GM23338 (cell line): ENCODE results near the gene LRCH3. TPM values are rescaled to one million over a fixed set of nuclear protein-coding genes. Genes with fewer than 3 reads are reported as not detected.
A peak's percentile ranks its signal among the peaks of the same experiment; 100 is the strongest.

Experiments used
- ATAC-seq: fragments of 200-7000 bp; cut with Tn5 transposase; 3 replicates; pipeline ENCODE4 v1.9.1; 2020
- DNase-seq: peaks from one replicate; pipeline ENCODE4 v3.0.0-alpha.2; 2015; ENCODE audit warnings: low spot score
- H2AFZ ChIP-seq: fragments of 200-600 bp; sonication (generic); 2 replicates; pipeline ENCODE4 v1.8.0; 2016; ENCODE audit warnings: antibody characterized with exemption, mild to moderate bottlenecking, moderate library complexity
- H3F3A ChIP-seq: fragments of 200-600 bp; sonication (generic); replicated peaks from 2 replicates; pipeline ENCODE4 v1.8.0; 2017; ENCODE audit warnings: antibody characterized with exemption, mixed run types, low read depth
- H3K27ac ChIP-seq: fragments of 200-600 bp; sonication (generic); 2 replicates; pipeline ENCODE4 v1.6.1; 2016; ENCODE audit warnings: low read depth
- H3K27me3 ChIP-seq: fragments of 200-600 bp; sonication (generic); 2 replicates; pipeline ENCODE4 v1.8.0; 2016; ENCODE audit warnings: mild to moderate bottlenecking, mixed run types, moderate library complexity; ENCODE audit not compliant: insufficient read depth
- H3K36me3 ChIP-seq: fragments of 200-600 bp; sonication (generic); 2 replicates; pipeline ENCODE4 v1.8.0; 2016; ENCODE audit warnings: mild to moderate bottlenecking; ENCODE audit not compliant: insufficient read depth
- H3K4me1 ChIP-seq: fragments of 200-600 bp; sonication (generic); 2 replicates; pipeline ENCODE4 v1.8.0; 2016; ENCODE audit warnings: mild to moderate bottlenecking, moderate library complexity; ENCODE audit not compliant: insufficient read depth
- H3K4me2 ChIP-seq: fragments of 200-600 bp; sonication (generic); 2 replicates; pipeline ENCODE4 v1.7.1; 2017; ENCODE audit warnings: mixed run types
- H3K4me3 ChIP-seq: fragments of 200-600 bp; sonication (generic); 2 replicates; pipeline ENCODE4 v1.6.1; 2016; ENCODE audit warnings: mixed run types
- H3K79me2 ChIP-seq: fragments of 200-600 bp; sonication (generic); replicated peaks from 2 replicates; pipeline ENCODE4 v1.8.0; 2017; ENCODE audit warnings: mild to moderate bottlenecking; ENCODE audit not compliant: insufficient read depth
- H3K9me2 ChIP-seq: fragments of 200-600 bp; sonication (generic); 2 replicates; pipeline ENCODE4 v1.8.0; 2017; ENCODE audit not compliant: insufficient read depth
- H4K20me1 ChIP-seq: fragments of 200-600 bp; sonication (generic); replicated peaks from 2 replicates; pipeline ENCODE4 v1.8.0; 2017; ENCODE audit warnings: mild to moderate bottlenecking; ENCODE audit not compliant: insufficient read depth
- H3K27ac Mint-ChIP-seq: 2 replicates; pipeline ENCODE4 v1.8.0; 2020; ENCODE audit warnings: inconsistent platforms, mild to moderate bottlenecking, moderate library complexity, mixed read lengths
- H3K27me3 Mint-ChIP-seq: 3 replicates; pipeline ENCODE4 v1.8.0; 2022; ENCODE audit warnings: low read depth, mild to moderate bottlenecking, moderate library complexity, mixed read lengths, inconsistent platforms; ENCODE audit not compliant: insufficient read depth, poor library complexity
- H3K36me3 Mint-ChIP-seq: 3 replicates; pipeline ENCODE4 v1.8.0; 2021; ENCODE audit warnings: low read depth, mild to moderate bottlenecking, inconsistent platforms, moderate library complexity, mixed read lengths
- H3K4me1 Mint-ChIP-seq: 3 replicates; pipeline ENCODE4 v1.8.0; 2020; ENCODE audit warnings: mild to moderate bottlenecking, inconsistent platforms, mixed read lengths
- H3K4me3 Mint-ChIP-seq: 3 replicates; pipeline ENCODE4 v1.8.0; 2021; ENCODE audit warnings: moderate library complexity, mild to moderate bottlenecking, inconsistent platforms, mixed read lengths
- H3K9me3 Mint-ChIP-seq: 3 replicates; pipeline ENCODE4 v1.8.0; 2020; ENCODE audit warnings: moderate library complexity, mild to moderate bottlenecking, inconsistent platforms, mixed read lengths
- CREB1 ChIP-seq: fragments of 250-450 bp; sonication (Bioruptor Pico); IDR thresholded peaks from 2 replicates; pipeline ENCODE4 v1.5.0; 2020; ENCODE audit warnings: low read depth, mild to moderate bottlenecking, moderate library complexity
- ETS1 ChIP-seq: IDR thresholded peaks from 2 replicates; pipeline ENCODE4 v1.6.1; 2016; ENCODE audit warnings: antibody characterized with exemption
- EZH2 ChIP-seq: fragments of 200-600 bp; sonication (generic); IDR thresholded peaks from one replicate; pipeline ENCODE4 v1.8.0; 2017; ENCODE audit warnings: antibody characterized with exemption, mild to moderate bottlenecking, low read depth; ENCODE audit not compliant: unreplicated experiment
- EZH2phosphoT487 ChIP-seq: fragments of 200-600 bp; sonication (generic); IDR thresholded peaks from one replicate; pipeline ENCODE4 v1.8.1; 2018; ENCODE audit warnings: antibody characterized with exemption; ENCODE audit not compliant: unreplicated experiment
- NANOG ChIP-seq: IDR thresholded peaks from 2 replicates; pipeline ENCODE4 v1.6.1; 2016; ENCODE audit warnings: antibody characterized with exemption, borderline replicate concordance
- POLR2AphosphoS5 ChIP-seq: IDR thresholded peaks from 2 replicates; pipeline ENCODE4 v1.6.1; 2016; ENCODE audit warnings: antibody characterized with exemption, low read depth
- STAT1 ChIP-seq: IDR thresholded peaks from one replicate; pipeline ENCODE4 v1.6.1; 2016; ENCODE audit warnings: antibody characterized with exemption; ENCODE audit not compliant: unreplicated experiment
- ZNF114 ChIP-seq: fragments of 250-450 bp; sonication (Bioruptor Pico); IDR thresholded peaks from 2 replicates; pipeline ENCODE4 v1.5.0; 2020; ENCODE audit warnings: mild to moderate bottlenecking, moderate library complexity
- ZNF331 ChIP-seq: fragments of 250-450 bp; sonication (Bioruptor Pico); IDR thresholded peaks from 2 replicates; pipeline ENCODE4 v1.5.0; 2020; ENCODE audit warnings: low read depth, mild to moderate bottlenecking, moderate library complexity
- polyA plus RNA-seq: library from polyadenylated mRNA; unstranded; fragments of >200 nt; fragmentation: Nextera tagmentation; extraction: Ambion mirVana; gene quantifications from 2 replicates; pipeline ENCODE4 v1.2.1, GENCODE V29; 2016
- total RNA-seq: library from RNA; depleted of rRNA; stranded (reverse); fragments of >200 nt; shearing (Covaris generic); gene quantifications from 2 replicates; pipeline ENCODE4 v1.2.3, GENCODE V29; 2014
- TF ChIP-seq, protein P1 (sequence below): IDR thresholded peaks from one replicate; pipeline ENCODE4 v1.6.1; 2018; ENCODE audit warnings: antibody characterized with exemption; ENCODE audit not compliant: unreplicated experiment

LRCH3 gene
- total and polyA plus RNA-seq, 2 experiments from 2014 or later, result 22.9 to 60.0 TPM

- peak; percentile 83 for DNase-seq
- H3K36me3 Mint-ChIP-seq, result no peaks in the 10 kb centered on the region; the same call in 2 of the 3 replicates
- TF ChIP-seq STAT1 (no peak), CREB1 (CRISPR knock-in tag) (no peak), POLR2AphosphoS5 (no peak), ETS1 (no peak), EZH2phosphoT487 (no peak)
- TF ChIP-seq, protein P1, sequence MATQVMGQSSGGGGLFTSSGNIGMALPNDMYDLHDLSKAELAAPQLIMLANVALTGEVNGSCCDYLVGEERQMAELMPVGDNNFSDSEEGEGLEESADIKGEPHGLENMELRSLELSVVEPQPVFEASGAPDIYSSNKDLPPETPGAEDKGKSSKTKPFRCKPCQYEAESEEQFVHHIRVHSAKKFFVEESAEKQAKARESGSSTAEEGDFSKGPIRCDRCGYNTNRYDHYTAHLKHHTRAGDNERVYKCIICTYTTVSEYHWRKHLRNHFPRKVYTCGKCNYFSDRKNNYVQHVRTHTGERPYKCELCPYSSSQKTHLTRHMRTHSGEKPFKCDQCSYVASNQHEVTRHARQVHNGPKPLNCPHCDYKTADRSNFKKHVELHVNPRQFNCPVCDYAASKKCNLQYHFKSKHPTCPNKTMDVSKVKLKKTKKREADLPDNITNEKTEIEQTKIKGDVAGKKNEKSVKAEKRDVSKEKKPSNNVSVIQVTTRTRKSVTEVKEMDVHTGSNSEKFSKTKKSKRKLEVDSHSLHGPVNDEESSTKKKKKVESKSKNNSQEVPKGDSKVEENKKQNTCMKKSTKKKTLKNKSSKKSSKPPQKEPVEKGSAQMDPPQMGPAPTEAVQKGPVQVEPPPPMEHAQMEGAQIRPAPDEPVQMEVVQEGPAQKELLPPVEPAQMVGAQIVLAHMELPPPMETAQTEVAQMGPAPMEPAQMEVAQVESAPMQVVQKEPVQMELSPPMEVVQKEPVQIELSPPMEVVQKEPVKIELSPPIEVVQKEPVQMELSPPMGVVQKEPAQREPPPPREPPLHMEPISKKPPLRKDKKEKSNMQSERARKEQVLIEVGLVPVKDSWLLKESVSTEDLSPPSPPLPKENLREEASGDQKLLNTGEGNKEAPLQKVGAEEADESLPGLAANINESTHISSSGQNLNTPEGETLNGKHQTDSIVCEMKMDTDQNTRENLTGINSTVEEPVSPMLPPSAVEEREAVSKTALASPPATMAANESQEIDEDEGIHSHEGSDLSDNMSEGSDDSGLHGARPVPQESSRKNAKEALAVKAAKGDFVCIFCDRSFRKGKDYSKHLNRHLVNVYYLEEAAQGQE, result no peak
- peaks cover 13% of the 10 kb centered on the region; the same call in 1 of the 2 replicates for H3F3A ChIP-seq
- peaks cover 25% of the 10 kb centered on the region for H3K4me1 ChIP-seq
- H2AFZ ChIP-seq, result peak overlapping the region; percentile 95
- H3K4me1 Mint-ChIP-seq, result peaks cover 21% of the 10 kb centered on the region
- H3K79me2 ChIP-seq, result peaks cover 33% of the 10 kb centered on the region
- H3K36me3 ChIP-seq, result no peaks in the 10 kb centered on the region
- 0 out of 2 replicates have a peak, but pooled peaks cover 5% of the 10 kb centered on the region for H4K20me1 ChIP-seq
- H3K27me3 Mint-ChIP-seq, result peaks cover 23% of the 10 kb centered on the region
- H3K27ac Mint-ChIP-seq, result no peak overlapping the region
- peak overlapping the region; percentile 94 for H3K4me3 Mint-ChIP-seq
- peak overlapping the region; percentile 95 for H3K4me2 ChIP-seq
- peaks cover 54% of the 10 kb centered on the region for H3K27me3 ChIP-seq
- peak overlapping the region; percentile 91 for H3K4me3 ChIP-seq
- H3K27ac ChIP-seq, result no peak overlapping the region
- H3K9me3 Mint-ChIP-seq, result no peaks in the 10 kb centered on the region
- H3K9me2 ChIP-seq, result no peaks in the 10 kb centered on the region
- peak; percentile 79 for ATAC-seq
Observed at GRCh38 chr3:197750396-197750831, 40.6 kb upstream of the LRCH3 start.

GRCh38 chr3:197750858-197751737 lies 40.0 kb upstream of the LRCH3 start:
- peaks cover 54% of the 10 kb centered on the region for H3K27me3 ChIP-seq
- Mint-ChIP-seq H3K27ac (no peak overlapping the region), H3K36me3 (no peaks in the 10 kb centered on the region; the same call in 2 of the 3 replicates), H3K9me3 (no peaks in the 10 kb centered on the region), H3K4me3 (peak overlapping the region; percentile 94), H3K4me1 (peaks cover 21% of the 10 kb centered on the region), H3K27me3 (peaks cover 23% of the 10 kb centered on the region)
- 0 out of 2 replicates have a peak, but pooled peaks cover 5% of the 10 kb centered on the region for H4K20me1 ChIP-seq
- H3K4me2 ChIP-seq, result peak overlapping the region; percentile 95
- H3K4me3 ChIP-seq, result peak overlapping the region; percentile 91
- H3K9me2 ChIP-seq, result no peaks in the 10 kb centered on the region
- no peak for ATAC-seq
- peaks cover 25% of the 10 kb centered on the region for H3K4me1 ChIP-seq
- peak overlapping the region; percentile 95 for H2AFZ ChIP-seq
- peaks cover 33% of the 10 kb centered on the region for H3K79me2 ChIP-seq
- no peak overlapping the region for H3K27ac ChIP-seq
- no peak for DNase-seq
- H3K36me3 ChIP-seq, result no peaks in the 10 kb centered on the region
- peaks cover 13% of the 10 kb centered on the region; the same call in 1 of the 2 replicates for H3F3A ChIP-seq
- no peak for TF ChIP-seq NANOG
- TF ChIP-seq ZNF331, result no peak
- no peak for TF ChIP-seq EZH2phosphoT487
- no peak for TF ChIP-seq ZNF114
- TF ChIP-seq EZH2, result no peak
